OCI-LY7 (cell line): ENCODE results near the gene ARHGEF16. TPM values are rescaled to one million over a fixed set of nuclear protein-coding genes. Genes with fewer than 3 reads are reported as not detected.

Source experiments
- BruUV-seq: library from RNA; stranded (reverse); fragments of 400-500 nt; replicated peaks from 2 replicates; lab custom pipeline; 2021; lab: Mats Ljungman, UMichigan
- CTCF ChIA-PET: fragments of 300-600 bp; sonication (Branson Sonifier 250); formaldehyde crosslinking; loops from one replicate; lab custom pipeline; 2022; ENCODE audit warnings: antibody characterized with exemption; ENCODE audit not compliant: unreplicated experiment; lab: Charles Lee
- POLR2A ChIA-PET: fragments of 300-600 bp; sonication (Branson Sonifier 250); formaldehyde crosslinking; loops from one replicate; lab custom pipeline; 2022; ENCODE audit warnings: antibody characterized with exemption; lab: Charles Lee
- DNase-seq: peaks from one replicate; pipeline ENCODE4 v3.0.0-alpha.2; 2015; ENCODE audit warnings: low spot score
- H2AFZ ChIP-seq: fragments of 200-600 bp; sonication (generic), shearing (Covaris generic); 2 replicates; pipeline ENCODE4 v1.6.1; 2014; ENCODE audit warnings: mild to moderate bottlenecking, antibody characterized with exemption, low read length, moderate library complexity
- H3K27ac ChIP-seq: fragments of 200-600 bp; sonication (generic); 2 replicates; pipeline ENCODE4 v1.5.1; 2014; ENCODE audit warnings: mixed run types, low read depth, mild to moderate bottlenecking, moderate library complexity, low read length, inconsistent platforms; ENCODE audit not compliant: poor library complexity, severe bottlenecking
- H3K36me3 ChIP-seq: fragments of 200-600 bp; sonication (generic); 2 replicates; pipeline ENCODE4 v1.6.1; 2014; ENCODE audit warnings: mild to moderate bottlenecking, antibody characterized with exemption, low read length, moderate library complexity, mixed read lengths; ENCODE audit not compliant: insufficient read depth
- H3K4me1 ChIP-seq: fragments of 200-600 bp; sonication (generic); 2 replicates; pipeline ENCODE4 v1.5.1; 2014; ENCODE audit warnings: mild to moderate bottlenecking, low read length; ENCODE audit not compliant: insufficient read depth, poor library complexity, severe bottlenecking
- H3K4me2 ChIP-seq: fragments of 200-600 bp; sonication (generic); 2 replicates; pipeline ENCODE4 v1.6.1; 2014; ENCODE audit warnings: mild to moderate bottlenecking, low read length
- H3K4me3 ChIP-seq: fragments of 200-600 bp; sonication (generic); 2 replicates; pipeline ENCODE4 v1.5.1; 2014; ENCODE audit warnings: mild to moderate bottlenecking, low read depth, low read length; ENCODE audit not compliant: poor library complexity, severe bottlenecking
- H3K79me2 ChIP-seq: fragments of 200-600 bp; sonication (generic); 2 replicates; pipeline ENCODE4 v1.6.1; 2016; ENCODE audit warnings: low read depth, mild to moderate bottlenecking, low read length, moderate library complexity, mixed read lengths; ENCODE audit not compliant: insufficient read depth
- H3K9me2 ChIP-seq: fragments of 200-600 bp; sonication (generic); 2 replicates; pipeline ENCODE4 v1.6.1; 2016; ENCODE audit warnings: mild to moderate bottlenecking, low read length, mixed read lengths; ENCODE audit not compliant: insufficient read depth
- H3K9me3 ChIP-seq: fragments of 200-600 bp; sonication (generic); 2 replicates; pipeline ENCODE4 v1.6.1; 2014; ENCODE audit warnings: mild to moderate bottlenecking, mixed run types, low read length, mixed read lengths
- H4K20me1 ChIP-seq: fragments of 200-600 bp; sonication (generic); 2 replicates; pipeline ENCODE4 v1.6.1; 2014; ENCODE audit warnings: mild to moderate bottlenecking, antibody characterized with exemption, low read length, moderate library complexity, mixed read lengths; ENCODE audit not compliant: insufficient read depth
- EZH2phosphoT487 ChIP-seq: fragments of 200-600 bp; sonication (generic); IDR thresholded peaks from 2 replicates; pipeline ENCODE4 v1.6.1; 2018; ENCODE audit warnings: low read depth, borderline replicate concordance, mild to moderate bottlenecking, mixed run types, antibody characterized with exemption, low read length, moderate library complexity, mixed read lengths
- intact Hi-C: fragments of 100-400 bp; cut with micrococcal nuclease; formaldehyde crosslinking; loops from one replicate; pipeline ENCODE4 v1.10.0; 2022; ENCODE audit not compliant: unreplicated experiment
- total RNA-seq, 2 experiments: library from RNA; depleted of rRNA in 1 of 2; stranded (reverse); fragments of >200 nt in 1 of 2; shearing (Covaris generic) in 1 of 2; gene quantifications; 2 replicates each; pipeline ENCODE4 v1.2.3, GENCODE V29; 2014 to 2022
- TF ChIP-seq, protein P1 (sequence below): fragments of 200-600 bp; sonication (generic); conservative IDR thresholded peaks from 2 replicates; pipeline ENCODE4 v1.5.1; 2014; ENCODE audit warnings: mild to moderate bottlenecking, antibody characterized with exemption, low read length, moderate library complexity, mixed read lengths

The ARHGEF16 gene
- total RNA-seq, 2 experiments from 2014 or later = not detected

- ChIA-PET POLR2A (no interaction called here), CTCF (no interaction called here)
- H4K20me1 ChIP-seq = no peaks in the 10 kb centered on the region; the same call in 1 of the 2 replicates
Observed at GRCh38 chr1:3450983-3451382, 3.5 kb upstream of the ARHGEF16 start.

GRCh38 chr1:3451994-3452865, 2.2 kb upstream of the ARHGEF16 start:
- ChIA-PET POLR2A (interaction anchor here (0.6 to 0.7 kb wide), 3 partner anchors 10 to 250 kb away, joined by 3 to 4 read pairs (median 4); no protein-coding TSS in a partner anchor), CTCF (interaction anchor here (0.6 to 1.1 kb wide), 2 partner anchors 33 to 173 kb away, joined by 3 read pairs; no protein-coding TSS in a partner anchor)
- no peaks in the 10 kb centered on the region for H3K36me3 ChIP-seq
- no peak overlapping the region for H3K4me3 ChIP-seq
- no TSS peak for BruUV-seq
- H3K79me2 ChIP-seq = no peaks in the 10 kb centered on the region
- no peaks in the 10 kb centered on the region for H3K9me3 ChIP-seq
- DNase-seq = no peak
- no peak overlapping the region for H3K4me2 ChIP-seq
- H4K20me1 ChIP-seq = no peaks in the 10 kb centered on the region; the same call in 1 of the 2 replicates
- TF ChIP-seq, protein P1, sequence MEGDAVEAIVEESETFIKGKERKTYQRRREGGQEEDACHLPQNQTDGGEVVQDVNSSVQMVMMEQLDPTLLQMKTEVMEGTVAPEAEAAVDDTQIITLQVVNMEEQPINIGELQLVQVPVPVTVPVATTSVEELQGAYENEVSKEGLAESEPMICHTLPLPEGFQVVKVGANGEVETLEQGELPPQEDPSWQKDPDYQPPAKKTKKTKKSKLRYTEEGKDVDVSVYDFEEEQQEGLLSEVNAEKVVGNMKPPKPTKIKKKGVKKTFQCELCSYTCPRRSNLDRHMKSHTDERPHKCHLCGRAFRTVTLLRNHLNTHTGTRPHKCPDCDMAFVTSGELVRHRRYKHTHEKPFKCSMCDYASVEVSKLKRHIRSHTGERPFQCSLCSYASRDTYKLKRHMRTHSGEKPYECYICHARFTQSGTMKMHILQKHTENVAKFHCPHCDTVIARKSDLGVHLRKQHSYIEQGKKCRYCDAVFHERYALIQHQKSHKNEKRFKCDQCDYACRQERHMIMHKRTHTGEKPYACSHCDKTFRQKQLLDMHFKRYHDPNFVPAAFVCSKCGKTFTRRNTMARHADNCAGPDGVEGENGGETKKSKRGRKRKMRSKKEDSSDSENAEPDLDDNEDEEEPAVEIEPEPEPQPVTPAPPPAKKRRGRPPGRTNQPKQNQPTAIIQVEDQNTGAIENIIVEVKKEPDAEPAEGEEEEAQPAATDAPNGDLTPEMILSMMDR = no peak
- no peak for TF ChIP-seq EZH2phosphoT487
- no peak overlapping the region for H3K27ac ChIP-seq
- no peaks in the 10 kb centered on the region for H3K9me2 ChIP-seq
- H2AFZ ChIP-seq = no peak overlapping the region
- no peaks in the 10 kb centered on the region for H3K4me1 ChIP-seq
- intact Hi-C loops = loop anchor here (2.0 kb wide), 2 partner anchors 33 to 167 kb away; no protein-coding TSS in a partner anchor

More at GRCh38 chr1:3450983-3451382, 3.5 kb upstream of the ARHGEF16 start:
- BruUV-seq = no TSS peak
- no peak overlapping the region for H3K4me3 ChIP-seq
- no peak overlapping the region for H2AFZ ChIP-seq
- H3K9me3 ChIP-seq = no peaks in the 10 kb centered on the region
- H3K4me1 ChIP-seq = no peaks in the 10 kb centered on the region
- H3K9me2 ChIP-seq = no peaks in the 10 kb centered on the region
- no peak for TF ChIP-seq EZH2phosphoT487
- TF ChIP-seq, protein P1 = no peak
- no peaks in the 10 kb centered on the region for H3K36me3 ChIP-seq
- DNase-seq = no peak
- no peak overlapping the region for H3K27ac ChIP-seq
- intact Hi-C loops = no loop called here
- H3K4me2 ChIP-seq = no peak overlapping the region
- H3K79me2 ChIP-seq = no peaks in the 10 kb centered on the region
